HPDE6-E6E7 (cell line): ENCODE measurements around the gene MRPL58.
"Not testable (repeated sequence)": the region's sequence is repeated elsewhere in the genome, so short reads cannot be mapped to it uniquely, and the experiment has no call there.

Experiments used
- DNase-seq: peaks from one replicate; pipeline ENCODE4 v3.0.0; 2011; ENCODE audit warnings: missing footprints; ENCODE audit errors: extremely low spot score

Gene MRPL58

DNA sequence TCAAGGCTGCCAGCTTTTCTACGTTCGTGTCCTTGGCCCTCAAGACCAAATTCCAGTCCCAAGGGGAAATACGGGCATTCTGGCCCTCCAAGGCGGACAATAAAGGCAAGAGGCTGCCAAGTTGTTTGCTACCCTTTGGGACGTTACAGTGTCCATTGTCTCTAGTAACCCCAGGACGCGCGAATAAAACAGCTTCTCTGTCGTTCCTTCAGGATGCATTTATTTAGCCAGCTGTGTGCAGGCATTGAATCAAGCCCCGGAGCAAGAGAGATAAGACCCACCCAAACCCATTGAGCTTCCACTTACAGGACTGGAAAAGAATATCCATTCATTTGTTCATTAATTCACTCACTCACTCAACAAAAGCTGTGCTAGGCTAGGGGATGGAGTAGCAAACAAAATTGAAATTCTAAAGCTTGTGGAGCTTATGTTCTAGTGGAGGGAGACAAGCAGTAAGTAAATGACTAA, 656 bp downstream of the MRPL58 start:
- no peak for DNase-seq

DNA sequence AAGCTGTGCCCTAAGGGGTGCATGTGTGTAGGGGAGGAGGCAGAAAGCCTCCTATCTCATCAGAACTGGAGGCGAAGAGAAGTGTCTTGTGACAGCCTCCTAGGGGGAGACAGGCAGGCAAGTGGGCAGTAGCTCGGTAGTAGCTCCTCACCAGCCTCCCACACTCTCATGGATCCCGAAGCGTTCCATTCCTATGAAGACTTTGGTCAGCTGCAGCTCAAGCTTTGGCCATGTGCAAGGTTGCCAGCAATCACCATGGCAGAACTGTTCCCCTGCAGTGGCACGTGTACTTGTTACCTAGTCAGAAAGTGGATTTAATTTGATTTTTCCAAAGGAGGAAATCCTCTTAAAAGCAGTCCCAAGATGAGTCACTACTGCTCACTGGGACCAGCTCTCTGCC, 6.7 kb downstream of the MRPL58 start:
- DNase-seq: no peak

DNA sequence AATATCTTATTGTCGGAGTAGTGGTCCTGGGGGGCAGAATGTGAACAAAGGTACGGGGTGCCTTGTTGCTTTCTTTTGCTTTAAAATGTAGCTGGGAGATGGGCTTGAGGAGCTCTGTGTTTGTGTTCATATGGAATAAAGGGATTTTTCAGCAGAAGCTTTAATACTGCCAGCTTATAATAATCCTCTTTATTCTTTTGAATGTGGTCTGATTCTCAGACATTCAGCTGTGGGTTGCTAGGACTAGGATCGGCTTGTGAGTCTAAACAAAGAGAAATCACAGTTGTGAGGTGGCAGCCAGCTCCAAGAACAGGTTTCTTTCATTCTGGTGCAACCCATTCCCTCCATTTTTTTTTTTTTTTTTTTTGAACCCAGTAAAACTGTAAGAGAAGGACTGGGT, 7.2 kb downstream of the MRPL58 start:
- DNase-seq: no peak

DNA sequence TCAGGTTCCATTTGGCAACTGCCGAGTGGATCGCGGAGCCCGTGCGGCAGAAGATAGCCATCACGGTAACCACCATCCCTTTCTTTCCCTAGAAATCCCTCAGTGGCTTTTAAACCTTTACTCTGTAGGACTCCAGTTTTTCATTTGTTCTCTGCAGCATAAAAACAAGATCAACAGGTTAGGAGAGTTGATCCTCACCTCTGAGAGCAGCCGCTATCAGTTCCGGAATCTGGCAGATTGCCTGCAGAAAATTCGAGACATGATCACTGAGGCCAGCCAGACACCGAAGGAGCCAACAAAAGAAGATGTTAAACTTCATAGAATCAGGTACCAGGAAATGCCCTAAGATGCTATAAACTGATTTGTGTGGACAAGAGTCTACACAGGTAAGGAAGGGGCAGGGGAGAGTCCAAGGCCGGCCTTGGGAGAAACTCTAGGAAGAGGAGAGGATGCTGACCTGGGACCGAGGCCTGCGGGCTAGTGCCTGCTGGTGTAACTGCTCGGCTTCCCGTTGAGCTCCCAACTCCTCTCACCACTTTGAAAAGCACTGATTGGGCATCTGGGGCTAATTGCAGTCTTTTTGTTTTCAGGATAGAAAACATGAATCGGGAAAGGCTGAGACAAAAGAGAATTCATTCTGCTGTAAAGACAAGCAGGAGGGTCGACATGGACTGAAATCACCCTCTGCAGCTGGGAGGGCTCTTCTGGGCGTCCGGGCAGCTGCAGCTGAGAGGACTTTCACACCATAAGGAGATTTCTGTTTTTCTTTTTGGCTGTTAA, 8.1 kb downstream of the MRPL58 start:
- DNase-seq: no peak

GRCh38 chr17:75024686-75025397, 12.4 kb downstream of the MRPL58 start:
- no peak for DNase-seq

DNA sequence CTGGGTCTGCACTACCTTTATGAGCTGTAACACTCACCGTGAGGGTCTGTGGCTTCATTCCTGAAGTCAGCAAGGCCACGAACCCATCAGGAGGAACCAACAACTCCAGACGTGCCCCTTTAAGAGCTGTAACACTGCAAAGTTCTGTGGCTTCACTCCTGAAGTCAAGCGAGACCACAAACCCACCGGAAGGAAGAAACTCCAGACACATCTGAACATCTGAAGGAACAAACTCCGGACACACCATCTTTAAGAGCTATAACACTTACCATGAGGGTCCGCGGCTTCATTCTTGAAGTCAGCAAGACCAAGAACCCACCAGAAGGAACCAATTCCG, 12.9 kb downstream of the MRPL58 start:
- DNase-seq: not testable (repeated sequence)

DNA sequence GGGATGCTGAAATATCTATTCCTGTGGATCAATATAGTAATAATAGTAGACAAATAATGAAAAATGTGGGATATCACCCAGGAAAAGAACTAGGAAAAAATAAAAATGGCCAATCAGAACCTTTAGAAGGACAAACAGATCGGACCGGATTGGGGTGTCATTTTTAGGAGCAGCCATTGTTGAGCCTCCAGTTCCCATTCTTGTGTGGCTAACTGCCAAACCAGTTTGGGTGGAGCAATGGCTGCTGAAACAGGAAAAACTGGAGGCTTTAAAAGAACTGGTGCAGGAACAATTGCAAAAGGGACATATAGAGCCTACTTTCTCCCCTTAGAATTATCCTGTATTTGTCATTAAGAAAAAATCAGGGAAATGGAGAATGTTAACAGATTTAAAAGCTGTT, 14.2 kb downstream of the MRPL58 start:
- not testable (repeated sequence) for DNase-seq

DNA sequence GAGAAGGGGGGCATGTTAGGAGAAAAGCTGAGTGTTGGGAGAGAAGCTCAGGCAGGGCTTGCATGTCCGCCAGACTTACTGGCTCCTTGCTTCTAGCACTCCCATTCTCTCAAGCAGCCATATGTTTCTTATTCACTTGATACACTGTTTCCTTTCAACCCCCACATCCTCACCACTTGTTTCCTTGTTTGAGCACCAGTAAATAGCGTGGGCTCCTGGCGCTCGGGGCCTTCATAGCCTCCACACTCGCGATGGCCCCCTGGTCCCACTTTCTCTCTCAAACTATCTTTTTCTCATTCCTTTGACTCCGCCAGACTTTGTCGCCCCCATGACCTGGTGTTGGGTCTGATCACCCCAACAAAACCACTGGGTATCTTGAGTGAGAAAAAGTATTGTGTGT, 17.7 kb downstream of the MRPL58 start:
- no peak for DNase-seq

DNA sequence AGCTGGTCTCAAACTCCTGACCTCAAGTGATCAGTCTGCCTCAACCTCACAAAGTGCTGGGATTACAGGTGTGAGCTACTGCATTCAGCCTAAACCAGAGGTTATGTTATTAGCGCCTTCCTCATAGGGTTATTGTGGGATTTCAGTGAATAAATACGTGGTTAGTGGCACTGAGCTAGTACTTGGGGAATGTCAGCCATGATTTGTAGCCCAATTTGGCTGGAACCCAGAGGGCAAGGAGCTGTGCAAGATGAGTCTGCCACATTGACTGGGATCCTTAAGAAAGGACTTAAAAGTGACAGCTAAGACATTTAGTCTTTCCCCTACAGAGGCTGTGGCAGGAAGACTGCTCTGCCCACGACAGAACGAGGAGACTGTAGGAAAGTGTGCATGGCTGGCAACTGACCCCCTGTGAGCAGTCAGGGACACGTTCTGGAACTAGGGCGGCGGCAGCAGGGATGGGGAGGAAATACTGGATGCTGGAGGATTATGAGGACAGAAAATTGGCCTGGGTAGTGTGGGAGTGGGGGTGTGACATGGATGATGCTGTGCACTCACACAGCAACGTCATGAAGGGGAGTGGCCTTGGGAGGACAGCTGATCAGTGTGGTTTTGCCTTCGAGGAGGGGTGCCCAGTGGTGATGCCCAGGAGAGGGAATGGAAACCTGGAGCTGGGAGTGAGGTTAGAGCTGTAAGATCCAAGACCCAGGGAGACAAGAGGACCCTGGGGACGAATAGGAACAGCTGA, 19.7 kb downstream of the MRPL58 start:
- peak; percentile 87 for DNase-seq

- DNase-seq: no peak
Measured at GRCh38 chr17:75032720-75033280, 20.3 kb downstream of the MRPL58 start.

DNA sequence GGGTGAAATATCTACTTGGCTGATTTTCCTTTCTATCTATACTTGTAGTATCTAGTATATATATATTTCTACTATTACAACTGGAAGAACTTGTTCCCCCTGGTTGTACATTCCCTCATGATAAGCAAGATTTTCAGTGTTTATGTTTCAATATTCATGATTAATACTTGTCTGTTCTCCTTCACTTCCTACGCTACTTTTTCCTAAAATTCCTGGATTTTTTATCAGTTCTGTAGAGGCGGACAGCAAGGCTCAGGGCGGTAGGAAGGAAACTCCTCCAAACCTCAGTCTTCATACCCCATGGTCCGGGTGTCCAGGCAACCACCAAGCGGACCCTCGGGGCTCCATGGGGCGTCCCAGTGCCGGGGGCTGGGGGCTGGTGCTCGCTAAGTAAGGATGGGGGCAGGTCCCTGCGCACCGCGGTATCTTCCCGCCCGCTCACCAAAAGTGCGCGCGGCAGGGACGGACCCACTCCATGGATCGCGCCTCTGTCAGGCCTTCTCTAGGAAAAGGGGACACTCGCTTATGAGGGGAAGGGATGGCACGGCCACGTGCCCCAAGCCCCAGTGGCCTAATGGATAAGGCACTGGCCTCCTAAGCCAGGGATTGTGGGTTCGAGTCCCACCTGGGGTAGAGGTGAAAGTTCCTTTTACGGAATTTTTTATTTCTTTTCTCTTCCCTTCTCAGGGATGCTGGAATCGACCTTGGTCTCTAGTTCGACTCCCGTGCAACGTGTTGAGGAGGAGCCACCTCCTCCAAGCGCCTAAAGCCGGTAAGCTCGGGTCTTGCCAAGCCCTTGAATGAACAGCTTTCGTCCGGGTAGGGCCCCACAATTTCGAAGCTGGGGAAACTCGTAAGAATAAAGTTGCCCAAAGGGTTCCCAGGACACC, 21.1 kb downstream of the MRPL58 start:
- DNase-seq: peak; percentile 83

- peak; percentile 54 for DNase-seq
Measured at GRCh38 chr17:75034236-75034908, 21.9 kb downstream of the MRPL58 start.

- no peak for DNase-seq
Measured at GRCh38 chr17:75036643-75037268, 24.3 kb downstream of the MRPL58 start.

DNA sequence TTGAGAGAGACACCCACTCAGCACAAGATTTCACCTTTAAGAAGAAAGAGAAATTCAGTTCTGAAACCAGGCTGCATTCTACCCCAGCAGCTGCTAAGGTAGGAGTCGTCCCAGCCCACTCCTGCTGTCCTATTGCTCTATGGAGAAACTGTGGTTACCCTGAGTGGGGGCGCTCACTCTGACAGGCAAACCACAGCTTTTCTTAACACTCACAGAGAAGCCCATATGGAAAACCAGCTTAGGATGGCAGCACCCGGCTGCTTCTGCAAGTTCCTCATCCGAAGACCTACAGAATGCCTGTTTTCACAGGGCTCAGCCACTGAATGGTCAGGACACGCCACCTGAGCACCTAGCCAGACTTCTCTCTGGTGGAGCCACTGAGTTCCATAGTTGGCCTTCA, 26.8 kb downstream of the MRPL58 start:
- DNase-seq: no peak

DNA sequence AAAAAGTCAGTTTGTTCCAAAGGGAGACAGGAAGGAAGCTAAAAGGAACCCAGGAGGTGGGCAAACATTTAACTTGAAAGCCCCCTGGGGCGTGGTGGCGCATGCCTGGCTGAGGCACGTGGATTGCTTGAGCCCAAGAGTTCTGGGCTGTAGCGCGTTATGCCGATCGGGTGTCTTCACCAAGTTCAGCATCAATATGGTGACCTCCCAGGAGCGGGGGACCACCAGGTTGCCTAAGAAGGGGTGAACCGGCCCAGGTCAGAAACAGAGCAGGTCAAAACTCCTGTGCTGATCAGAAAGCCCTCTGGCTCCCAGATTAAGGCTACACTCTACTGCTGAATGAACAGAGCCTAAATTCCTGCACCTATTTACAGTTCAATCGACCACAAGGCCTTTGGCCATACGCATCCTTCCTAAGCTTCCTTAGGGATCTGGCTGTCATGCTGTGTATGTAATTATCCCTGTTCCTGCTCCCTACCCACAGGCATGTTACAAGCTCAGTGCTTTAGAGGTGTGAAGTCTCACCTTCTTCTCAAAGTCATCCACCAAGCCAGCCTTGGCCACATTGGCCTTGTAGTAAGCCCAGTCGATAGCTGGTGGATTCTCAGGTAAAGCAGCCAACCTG, 29.3 kb downstream of the MRPL58 start:
- no peak for DNase-seq

- not testable (repeated sequence) for DNase-seq
Measured at GRCh38 chr17:75043789-75044188, 31.3 kb downstream of the MRPL58 start.

DNA sequence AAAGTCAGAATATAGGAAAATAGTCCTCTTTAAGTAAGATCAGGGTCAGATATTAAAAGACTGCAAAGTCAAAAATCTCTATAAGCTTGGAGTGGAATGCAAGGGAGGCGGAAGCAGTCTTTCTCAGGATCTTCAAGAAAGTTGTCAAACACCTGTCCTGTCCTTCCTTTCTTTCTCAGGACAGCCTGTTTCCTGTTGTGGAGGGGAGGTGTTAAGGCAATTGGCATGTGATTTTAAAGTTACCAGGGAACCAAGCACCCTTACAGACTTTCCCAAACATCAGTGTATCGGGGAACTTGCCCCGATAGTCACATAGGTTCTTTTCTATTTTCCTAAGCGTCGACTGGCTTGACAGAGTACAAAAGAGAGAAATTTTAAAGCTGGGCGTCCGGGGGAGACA, 32.2 kb downstream of the MRPL58 start:
- DNase-seq: no peak

- DNase-seq: not testable (repeated sequence)
Measured at GRCh38 chr17:75045946-75046406, 33.5 kb downstream of the MRPL58 start.
